HG03432 (cell line): ENCODE measurements around the gene DCHS1.

Source experiments
- ATAC-seq: cut with Tn5 transposase; IDR thresholded peaks from one replicate; pipeline ENCODE4 v1.9.1; 2021; ENCODE audit warnings: mild to moderate bottlenecking, moderate library complexity; ENCODE audit not compliant: unreplicated experiment

The DCHS1 gene

DNA sequence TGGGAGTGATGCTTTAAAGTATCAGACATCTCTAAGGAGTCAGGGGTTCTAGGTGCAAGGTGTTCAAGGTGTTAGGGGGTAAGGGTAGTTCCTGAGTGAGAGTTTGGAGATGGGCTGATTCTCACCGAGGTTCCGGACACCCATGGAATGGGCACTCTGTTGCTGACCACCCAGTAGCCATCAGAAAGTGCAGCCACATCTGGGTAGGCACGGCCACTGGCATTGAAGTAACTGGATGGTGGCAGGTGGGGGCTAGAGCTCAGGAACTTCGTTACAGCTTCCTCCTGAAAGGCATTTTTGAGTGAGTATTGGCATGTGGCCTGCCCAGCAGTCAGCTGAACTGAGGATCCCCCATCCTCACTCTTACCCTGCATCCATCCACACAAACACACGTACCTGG lies 40.6 kb downstream of the DCHS1 start:
- ATAC-seq: no peak

GRCh38 chr11:6614446-6614845 lies 41.2 kb downstream of the DCHS1 start:
- ATAC-seq: no peak

DNA sequence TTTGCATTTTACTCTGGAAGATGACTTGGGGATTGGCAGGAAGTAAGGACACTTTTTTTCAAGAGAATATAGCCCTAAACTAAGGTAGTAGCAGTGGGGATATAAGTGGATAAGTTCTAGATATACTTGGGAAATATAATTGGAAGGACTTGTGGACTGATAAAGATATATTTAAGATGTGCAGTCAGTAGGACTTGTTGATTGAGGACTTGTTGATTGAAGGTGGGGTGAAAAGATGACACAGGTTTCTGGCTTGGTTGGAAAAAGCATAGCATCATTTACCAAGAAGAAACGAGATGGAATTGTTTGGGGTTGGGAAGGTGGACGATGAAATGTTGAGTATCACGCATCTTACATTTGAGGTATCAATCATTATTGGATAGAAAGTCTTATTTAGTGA lies 42.1 kb downstream of the DCHS1 start:
- ATAC-seq: no peak

GRCh38 chr11:6612213-6613041 lies 43.2 kb downstream of the DCHS1 start, which contains the start of gene TAF10:
TAF10 (minus strand) TSS chr11:6612216; CDS start chr11:6612189, 27 bp downstream.
- peak; percentile 93 for ATAC-seq

DNA sequence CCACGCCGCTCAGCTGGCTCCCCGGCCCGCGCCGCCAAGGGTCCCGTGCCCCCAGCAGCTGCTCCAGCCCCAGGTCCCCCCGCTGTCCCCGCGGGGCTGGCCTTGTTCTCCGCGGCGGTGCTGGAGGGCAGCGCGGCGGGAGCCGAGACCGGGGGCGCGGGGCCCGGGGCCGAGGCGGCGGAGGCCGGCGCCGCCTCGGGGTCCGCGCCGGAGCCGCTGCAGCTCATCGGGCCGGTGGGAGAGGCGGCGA lies 43.7 kb downstream of the DCHS1 start:
- ATAC-seq: peak; percentile 15

DNA sequence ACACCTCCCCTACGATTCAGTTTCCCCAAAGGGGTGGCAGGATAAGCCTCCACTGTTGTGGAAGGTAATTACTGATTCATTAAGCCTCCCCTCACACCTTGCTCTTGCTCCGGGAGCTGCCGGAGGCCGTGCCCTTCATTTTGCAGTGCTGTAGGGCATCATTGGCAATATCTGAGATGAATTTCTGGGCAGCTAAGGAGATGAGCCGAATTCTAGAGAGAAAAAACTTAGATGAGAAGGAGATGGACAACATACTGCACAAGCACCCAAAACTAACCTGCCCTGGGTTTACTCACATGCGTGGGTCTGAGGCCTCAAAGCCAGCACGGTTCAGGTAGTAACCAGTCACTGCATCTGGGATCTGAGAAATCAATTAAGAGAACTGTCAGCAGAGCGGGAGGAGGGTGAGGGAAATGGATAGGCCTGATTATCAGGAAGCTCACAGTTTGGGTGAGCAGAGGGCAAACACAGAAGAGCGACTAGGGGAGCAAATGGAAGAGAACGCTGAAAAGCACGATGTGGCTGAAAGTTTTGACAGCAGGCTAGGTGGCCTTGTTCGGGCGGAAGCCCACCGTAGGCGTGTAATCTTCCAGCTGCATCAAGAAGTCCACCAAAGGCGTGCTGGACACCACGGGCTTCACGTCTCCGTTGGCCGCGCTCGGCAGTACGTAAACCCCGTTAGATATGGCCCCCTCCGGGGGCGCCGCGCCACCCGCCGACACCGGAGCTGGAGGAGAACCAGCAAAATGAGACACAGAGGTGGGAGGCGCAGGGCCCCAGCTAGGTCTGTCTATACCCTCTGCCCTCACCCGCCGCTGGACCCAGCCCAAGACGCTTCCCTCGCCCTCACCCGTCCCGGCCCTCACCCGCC lies 44.3 kb downstream of the DCHS1 start:
- ATAC-seq: no peak

GRCh38 chr11:6610591-6610990 lies 45.0 kb downstream of the DCHS1 start:
- no peak for ATAC-seq

DNA sequence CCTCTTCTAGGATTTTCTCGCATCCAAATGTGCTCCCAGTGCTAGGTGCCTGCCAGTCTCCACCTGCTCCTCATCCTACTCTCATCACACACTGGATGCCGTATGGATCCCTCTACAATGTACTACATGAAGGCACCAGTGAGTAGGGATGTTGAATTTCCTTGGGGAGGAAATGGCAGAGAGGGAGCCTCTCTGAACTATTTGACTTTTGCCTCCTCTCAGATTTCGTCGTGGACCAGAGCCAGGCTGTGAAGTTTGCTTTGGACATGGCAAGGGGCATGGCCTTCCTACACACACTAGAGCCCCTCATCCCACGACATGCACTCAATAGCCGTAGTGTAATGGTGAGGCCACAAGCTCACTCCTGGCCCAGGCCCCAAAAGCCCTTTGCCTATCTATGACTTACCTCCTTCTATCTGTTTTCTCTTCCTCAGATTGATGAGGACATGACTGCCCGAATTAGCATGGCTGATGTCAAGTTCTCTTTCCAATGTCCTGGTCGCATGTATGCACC lies 46.0 kb downstream of the DCHS1 start:
- no peak for ATAC-seq

GRCh38 chr11:6608726-6609501 lies 46.7 kb downstream of the DCHS1 start:
- no peak for ATAC-seq

DNA sequence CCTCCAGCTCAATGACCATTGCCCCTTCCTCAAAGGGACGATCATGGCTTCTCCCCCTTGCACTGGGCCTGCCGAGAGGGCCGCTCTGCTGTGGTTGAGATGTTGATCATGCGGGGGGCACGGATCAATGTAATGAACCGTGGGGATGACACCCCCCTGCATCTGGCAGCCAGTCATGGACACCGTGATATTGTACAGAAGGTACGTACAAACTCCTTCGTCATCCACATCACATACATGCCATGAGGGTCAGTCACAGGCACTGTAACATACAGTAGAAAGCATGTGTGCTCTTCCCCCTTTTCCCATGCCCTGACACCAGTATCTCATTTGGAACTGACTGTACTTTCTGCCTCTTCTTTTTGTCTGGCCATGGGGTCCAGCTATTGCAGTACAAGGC lies 47.6 kb downstream of the DCHS1 start:
- no peak for ATAC-seq

- no peak for ATAC-seq
Measured at GRCh38 chr11:6607190-6607795, 48.3 kb downstream of the DCHS1 start.

- peak; percentile 47 for ATAC-seq
Measured at GRCh38 chr11:6606471-6607189, 49.0 kb downstream of the DCHS1 start.

DNA sequence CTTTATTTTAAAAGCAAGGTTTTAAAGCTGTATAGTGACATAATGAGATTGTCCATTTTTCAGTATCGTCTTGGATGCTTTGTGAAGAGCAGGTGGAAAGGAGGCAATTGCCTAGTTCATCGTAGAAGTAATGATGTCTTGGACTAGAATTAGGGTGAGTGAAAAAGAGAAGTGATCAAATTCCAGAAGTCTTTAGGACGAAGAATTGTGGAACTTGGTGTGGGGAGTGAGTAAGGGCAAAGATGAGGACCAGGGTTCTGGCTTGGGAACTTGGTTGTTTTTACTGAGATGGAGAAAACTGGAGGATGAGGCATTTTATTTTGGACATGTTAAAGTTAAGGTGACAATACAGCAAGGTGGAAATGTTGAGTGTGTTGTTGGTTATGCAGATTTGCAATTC lies 50.8 kb downstream of the DCHS1 start:
- ATAC-seq: no peak

DNA sequence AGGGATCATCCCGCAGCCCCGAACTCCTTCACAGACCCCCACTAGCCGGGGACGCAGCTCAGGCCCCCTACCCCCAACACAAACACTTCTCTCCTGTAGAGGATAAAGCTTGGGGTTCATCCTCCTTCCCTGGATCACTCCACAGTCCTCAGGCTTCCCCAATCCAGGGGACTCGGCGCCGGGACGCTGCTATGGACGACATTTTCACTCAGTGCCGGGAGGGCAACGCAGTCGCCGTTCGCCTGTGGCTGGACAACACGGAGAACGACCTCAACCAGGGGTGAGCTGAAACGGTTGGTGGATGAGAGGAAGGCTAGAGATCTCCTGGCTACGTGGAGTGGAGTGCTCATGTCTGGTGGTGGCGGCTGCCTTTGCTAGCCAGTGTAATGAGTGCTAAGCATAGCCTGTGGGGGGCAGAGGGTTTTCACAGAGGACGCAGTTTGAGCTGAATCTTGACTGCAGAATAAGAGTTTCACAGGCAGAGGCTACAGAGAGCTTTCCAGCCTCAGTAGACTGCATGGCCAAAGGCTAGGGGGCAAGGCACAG lies 51.5 kb downstream of the DCHS1 start:
- peak; percentile 37 for ATAC-seq

DNA sequence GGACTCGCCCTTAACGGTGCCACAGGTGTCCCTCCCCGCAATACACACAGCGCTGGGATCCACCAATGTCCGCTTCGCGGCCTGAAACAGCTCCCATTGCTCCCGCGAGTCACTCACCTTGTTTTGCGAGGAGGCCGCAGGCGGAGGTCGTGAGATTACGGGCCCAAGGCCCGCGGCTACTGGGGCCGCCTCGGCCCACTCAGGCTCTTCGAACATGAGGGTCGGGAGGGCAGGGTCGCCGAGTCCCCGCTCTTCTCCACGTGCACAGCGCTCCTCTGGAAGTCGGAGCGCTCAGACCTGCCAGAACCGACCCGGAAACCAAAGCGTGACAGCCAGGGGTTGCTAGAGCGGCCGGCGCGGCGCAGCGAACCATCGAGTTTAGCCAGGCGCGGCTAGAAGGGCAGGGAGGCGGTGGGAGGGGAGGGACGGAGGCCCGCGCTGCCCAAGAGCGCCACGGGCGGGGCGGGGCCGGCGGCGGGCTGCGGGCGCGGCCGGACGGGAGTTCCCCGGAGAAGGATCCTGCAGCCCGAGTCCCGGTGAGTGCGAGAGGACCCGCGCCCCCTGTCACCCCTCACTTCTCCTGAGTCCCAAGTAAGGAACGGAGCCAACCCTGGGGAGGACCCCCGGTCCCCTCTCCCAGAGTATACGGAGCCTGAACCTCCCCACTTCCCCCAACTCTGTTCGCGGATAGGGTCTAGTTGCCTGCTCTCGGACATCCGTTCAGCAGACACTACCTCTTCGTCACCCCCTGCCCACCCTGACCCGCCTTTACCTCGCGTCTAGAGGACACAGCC lies 52.1 kb downstream of the DCHS1 start, which contains the start of the genes ILK and RRP8:
Gene ILK, plus strand, starts transcription at position 488 of the 794 bp plus-strand sequence. CDS start 498 bp downstream, outside the sequence.
Gene RRP8, minus strand, starts transcription at position 330 of the 794 bp plus-strand sequence. Its CDS starts 114 bp downstream, at position 216.
- ATAC-seq: peak; percentile 82

DNA sequence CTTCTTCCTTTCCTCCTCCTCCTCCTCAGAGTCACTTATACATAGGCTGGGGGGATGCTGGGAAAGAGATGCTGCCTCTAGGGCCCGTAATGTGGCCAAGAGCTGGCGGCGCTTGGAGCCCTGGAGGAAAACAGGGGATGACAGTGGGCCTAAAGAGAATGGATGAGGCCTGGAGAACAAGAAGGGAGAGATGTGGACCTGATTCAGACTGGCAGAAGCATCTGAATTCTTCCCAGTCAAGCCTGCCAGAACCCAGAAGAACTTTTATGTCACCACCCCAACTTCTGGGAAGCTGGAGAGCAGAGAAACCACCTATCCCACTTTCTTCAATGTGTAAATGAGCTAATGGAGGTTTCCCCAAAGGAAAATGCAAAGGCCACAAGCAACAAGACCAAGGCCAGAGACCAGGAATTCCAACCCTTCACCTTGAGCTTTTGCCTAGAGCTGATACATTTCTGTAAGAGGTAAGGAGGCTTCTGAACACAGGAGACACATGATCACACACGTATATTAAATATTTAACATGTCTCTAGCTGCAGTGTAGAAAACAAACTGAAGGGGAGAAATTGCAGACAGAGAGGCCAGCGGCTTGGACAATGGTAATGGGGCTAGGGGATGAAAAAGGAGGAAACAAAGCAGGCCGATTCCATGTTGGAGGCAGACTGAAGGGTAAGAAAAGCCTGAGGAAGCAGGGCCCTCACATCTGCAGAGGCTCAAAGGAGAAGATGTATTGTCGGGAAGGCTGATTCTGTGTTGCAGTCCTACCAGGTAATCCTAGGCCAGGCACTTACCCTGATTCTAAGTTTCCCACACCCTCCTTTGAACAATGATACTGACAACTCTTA lies 53.3 kb downstream of the DCHS1 start:
- no peak for ATAC-seq

DNA sequence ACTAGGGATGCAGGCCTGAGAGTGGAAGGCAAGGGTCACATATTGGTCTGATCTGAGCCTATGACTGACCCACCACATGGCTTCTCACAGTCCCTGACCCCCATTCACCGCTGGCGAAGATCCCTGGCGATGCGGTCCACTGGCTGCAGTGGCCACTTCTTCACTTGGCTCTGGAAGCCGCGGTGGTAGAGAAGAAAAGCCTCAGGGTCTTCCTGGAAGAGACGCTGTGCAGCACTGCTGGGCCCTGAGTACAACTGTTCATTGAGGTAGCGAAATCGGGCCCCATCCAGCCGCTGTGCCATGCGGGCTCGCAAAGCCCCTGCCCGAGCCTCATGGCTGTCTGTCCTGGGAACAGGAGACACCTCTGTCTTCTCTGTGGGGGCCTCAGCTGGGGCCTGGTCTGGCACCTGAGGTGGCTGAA lies 54.6 kb downstream of the DCHS1 start:
- ATAC-seq: no peak

DNA sequence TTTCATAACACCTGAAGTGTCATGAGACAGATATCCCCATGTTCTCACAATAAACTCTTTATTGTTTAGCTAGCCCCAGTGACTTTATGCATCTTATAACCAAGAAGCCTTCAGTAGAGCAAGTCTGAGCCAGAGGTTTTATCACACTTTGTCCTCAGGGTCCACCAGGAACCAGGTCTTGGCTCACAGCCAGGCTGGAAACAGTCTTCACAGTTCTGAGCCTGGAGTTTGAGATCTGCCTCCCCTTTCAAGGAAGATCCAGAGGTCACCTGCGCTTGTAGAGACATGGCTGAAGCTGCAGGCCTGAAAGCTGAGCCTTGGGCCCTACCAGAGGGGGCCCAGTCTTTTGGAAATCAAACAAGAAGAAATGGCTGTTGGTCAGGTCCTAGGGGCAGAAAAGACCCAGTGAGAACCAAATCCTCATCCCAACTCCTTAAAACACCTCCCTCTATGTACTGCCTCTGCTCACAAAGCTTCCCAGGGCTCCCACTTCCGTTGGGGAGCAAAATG lies 55.7 kb downstream of the DCHS1 start:
- ATAC-seq: no peak
